ENCODE results near the gene DNAJB1. TPM values are rescaled to one million over a fixed set of nuclear protein-coding genes. Genes with fewer than 3 reads are reported as not detected.

The DNAJB1 gene
- total and polyA plus RNA-seq, 2 experiments from 2014 or later, result 43.2 to 53.3 TPM

- TF ChIP-seq EZH2phosphoT487 (IDR thresholded peaks at IDR 0.05; ENCODE audit: unreplicated experiment), result no peak
- TF ChIP-seq CTCF (conservative IDR thresholded peaks at IDR 0.05; ENCODE audit: low read depth in 2 of 2), result no peak
- no peak for TF ChIP-seq ZNF331 (CRISPR knock-in tag; IDR thresholded peaks at IDR 0.05; ENCODE audit: low read depth)
- TF ChIP-seq NANOG (IDR thresholded peaks at IDR 0.05; ENCODE audit: borderline replicate concordance), result no peak
- TF ChIP-seq, protein P1, sequence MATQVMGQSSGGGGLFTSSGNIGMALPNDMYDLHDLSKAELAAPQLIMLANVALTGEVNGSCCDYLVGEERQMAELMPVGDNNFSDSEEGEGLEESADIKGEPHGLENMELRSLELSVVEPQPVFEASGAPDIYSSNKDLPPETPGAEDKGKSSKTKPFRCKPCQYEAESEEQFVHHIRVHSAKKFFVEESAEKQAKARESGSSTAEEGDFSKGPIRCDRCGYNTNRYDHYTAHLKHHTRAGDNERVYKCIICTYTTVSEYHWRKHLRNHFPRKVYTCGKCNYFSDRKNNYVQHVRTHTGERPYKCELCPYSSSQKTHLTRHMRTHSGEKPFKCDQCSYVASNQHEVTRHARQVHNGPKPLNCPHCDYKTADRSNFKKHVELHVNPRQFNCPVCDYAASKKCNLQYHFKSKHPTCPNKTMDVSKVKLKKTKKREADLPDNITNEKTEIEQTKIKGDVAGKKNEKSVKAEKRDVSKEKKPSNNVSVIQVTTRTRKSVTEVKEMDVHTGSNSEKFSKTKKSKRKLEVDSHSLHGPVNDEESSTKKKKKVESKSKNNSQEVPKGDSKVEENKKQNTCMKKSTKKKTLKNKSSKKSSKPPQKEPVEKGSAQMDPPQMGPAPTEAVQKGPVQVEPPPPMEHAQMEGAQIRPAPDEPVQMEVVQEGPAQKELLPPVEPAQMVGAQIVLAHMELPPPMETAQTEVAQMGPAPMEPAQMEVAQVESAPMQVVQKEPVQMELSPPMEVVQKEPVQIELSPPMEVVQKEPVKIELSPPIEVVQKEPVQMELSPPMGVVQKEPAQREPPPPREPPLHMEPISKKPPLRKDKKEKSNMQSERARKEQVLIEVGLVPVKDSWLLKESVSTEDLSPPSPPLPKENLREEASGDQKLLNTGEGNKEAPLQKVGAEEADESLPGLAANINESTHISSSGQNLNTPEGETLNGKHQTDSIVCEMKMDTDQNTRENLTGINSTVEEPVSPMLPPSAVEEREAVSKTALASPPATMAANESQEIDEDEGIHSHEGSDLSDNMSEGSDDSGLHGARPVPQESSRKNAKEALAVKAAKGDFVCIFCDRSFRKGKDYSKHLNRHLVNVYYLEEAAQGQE (IDR thresholded peaks at IDR 0.05; ENCODE audit: unreplicated experiment), result no peak
- TF ChIP-seq JUNB (IDR thresholded peaks at IDR 0.05; ENCODE audit: unreplicated experiment), result no peak
- TF ChIP-seq POLR2AphosphoS5 (IDR thresholded peaks at IDR 0.05; ENCODE audit: low read depth), result no peak
- TF ChIP-seq, protein P2, sequence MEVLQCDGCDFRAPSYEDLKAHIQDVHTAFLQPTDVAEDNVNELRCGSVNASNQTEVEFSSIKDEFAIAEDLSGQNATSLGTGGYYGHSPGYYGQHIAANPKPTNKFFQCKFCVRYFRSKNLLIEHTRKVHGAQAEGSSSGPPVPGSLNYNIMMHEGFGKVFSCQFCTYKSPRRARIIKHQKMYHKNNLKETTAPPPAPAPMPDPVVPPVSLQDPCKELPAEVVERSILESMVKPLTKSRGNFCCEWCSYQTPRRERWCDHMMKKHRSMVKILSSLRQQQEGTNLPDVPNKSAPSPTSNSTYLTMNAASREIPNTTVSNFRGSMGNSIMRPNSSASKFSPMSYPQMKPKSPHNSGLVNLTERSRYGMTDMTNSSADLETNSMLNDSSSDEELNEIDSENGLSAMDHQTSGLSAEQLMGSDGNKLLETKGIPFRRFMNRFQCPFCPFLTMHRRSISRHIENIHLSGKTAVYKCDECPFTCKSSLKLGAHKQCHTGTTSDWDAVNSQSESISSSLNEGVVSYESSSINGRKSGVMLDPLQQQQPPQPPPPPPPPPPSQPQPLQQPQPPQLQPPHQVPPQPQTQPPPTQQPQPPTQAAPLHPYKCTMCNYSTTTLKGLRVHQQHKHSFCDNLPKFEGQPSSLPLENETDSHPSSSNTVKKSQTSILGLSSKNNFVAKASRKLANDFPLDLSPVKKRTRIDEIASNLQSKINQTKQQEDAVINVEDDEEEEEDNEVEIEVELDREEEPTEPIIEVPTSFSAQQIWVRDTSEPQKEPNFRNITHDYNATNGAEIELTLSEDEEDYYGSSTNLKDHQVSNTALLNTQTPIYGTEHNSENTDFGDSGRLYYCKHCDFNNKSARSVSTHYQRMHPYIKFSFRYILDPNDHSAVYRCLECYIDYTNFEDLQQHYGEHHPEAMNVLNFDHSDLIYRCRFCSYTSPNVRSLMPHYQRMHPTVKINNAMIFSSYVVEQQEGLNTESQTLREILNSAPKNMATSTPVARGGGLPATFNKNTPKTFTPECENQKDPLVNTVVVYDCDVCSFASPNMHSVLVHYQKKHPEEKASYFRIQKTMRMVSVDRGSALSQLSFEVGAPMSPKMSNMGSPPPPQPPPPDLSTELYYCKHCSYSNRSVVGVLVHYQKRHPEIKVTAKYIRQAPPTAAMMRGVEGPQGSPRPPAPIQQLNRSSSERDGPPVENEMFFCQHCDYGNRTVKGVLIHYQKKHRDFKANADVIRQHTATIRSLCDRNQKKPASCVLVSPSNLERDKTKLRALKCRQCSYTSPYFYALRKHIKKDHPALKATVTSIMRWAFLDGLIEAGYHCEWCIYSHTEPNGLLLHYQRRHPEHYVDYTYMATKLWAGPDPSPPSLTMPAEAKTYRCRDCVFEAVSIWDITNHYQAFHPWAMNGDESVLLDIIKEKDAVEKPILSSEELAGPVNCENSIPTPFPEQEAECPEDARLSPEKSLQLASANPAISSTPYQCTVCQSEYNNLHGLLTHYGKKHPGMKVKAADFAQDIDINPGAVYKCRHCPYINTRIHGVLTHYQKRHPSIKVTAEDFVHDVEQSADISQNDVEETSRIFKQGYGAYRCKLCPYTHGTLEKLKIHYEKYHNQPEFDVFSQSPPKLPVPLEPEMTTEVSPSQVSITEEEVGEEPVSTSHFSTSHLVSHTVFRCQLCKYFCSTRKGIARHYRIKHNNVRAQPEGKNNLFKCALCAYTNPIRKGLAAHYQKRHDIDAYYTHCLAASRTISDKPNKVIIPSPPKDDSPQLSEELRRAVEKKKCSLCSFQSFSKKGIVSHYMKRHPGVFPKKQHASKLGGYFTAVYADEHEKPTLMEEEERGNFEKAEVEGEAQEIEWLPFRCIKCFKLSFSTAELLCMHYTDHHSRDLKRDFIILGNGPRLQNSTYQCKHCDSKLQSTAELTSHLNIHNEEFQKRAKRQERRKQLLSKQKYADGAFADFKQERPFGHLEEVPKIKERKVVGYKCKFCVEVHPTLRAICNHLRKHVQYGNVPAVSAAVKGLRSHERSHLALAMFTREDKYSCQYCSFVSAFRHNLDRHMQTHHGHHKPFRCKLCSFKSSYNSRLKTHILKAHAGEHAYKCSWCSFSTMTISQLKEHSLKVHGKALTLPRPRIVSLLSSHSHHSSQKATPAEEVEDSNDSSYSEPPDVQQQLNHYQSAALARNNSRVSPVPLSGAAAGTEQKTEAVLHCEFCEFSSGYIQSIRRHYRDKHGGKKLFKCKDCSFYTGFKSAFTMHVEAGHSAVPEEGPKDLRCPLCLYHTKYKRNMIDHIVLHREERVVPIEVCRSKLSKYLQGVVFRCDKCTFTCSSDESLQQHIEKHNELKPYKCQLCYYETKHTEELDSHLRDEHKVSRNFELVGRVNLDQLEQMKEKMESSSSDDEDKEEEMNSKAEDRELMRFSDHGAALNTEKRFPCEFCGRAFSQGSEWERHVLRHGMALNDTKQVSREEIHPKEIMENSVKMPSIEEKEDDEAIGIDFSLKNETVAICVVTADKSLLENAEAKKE (CRISPR knock-in tag; IDR thresholded peaks at IDR 0.05), result no peak
- peak overlapping the region; percentile 44; the same call in 1 of the 2 replicates for H3K4me3 ChIP-seq
These were observed 21.4 kb downstream of the DNAJB1 start for GRCh38 chr19:14496834-14497227.

More at GRCh38 chr19:14496834-14497227, 21.4 kb downstream of the DNAJB1 start:
- Histone ChIP-seq H3K4me1 (ENCODE audit: insufficient read depth) (no peaks in the 10 kb centered on the region; the same call in 1 of the 2 replicates), H2AFZ (peak overlapping the region; percentile 82), H3K36me3 (ENCODE audit: insufficient read depth) (no peaks in the 10 kb centered on the region; the same call in 1 of the 2 replicates), H3K27ac (ENCODE audit: low read depth) (no peak overlapping the region), H3K9me2 (ENCODE audit: insufficient read depth) (no peaks in the 10 kb centered on the region), H4K20me1 (replicated peaks; ENCODE audit: insufficient read depth) (peaks cover 8% of the 10 kb centered on the region; the same call in 1 of the 2 replicates), H3K4me2 (peak overlapping the region; percentile 68; the same call in 1 of the 2 replicates), H3K27me3 (ENCODE audit: insufficient read depth) (no peaks in the 10 kb centered on the region), H3K79me2 (replicated peaks; ENCODE audit: insufficient read depth) (peaks cover 28% of the 10 kb centered on the region), H3F3A (replicated peaks; ENCODE audit: low read depth) (peaks cover 11% of the 10 kb centered on the region)
- peaks cover 18% of the 10 kb centered on the region for H3K27me3 Mint-ChIP-seq (ENCODE audit: insufficient read depth, low read depth, poor library complexity)
- DNase-seq (ENCODE audit: low spot score) (no peak), ATAC-seq (no peak)
- H3K4me3 Mint-ChIP-seq, result peak overlapping the region; percentile 89
- peaks cover 14% of the 10 kb centered on the region for H3K36me3 Mint-ChIP-seq (ENCODE audit: low read depth)
- peaks cover 22% of the 10 kb centered on the region for H3K4me1 Mint-ChIP-seq
- H3K9me3 Mint-ChIP-seq, result no peaks in the 10 kb centered on the region
- peak overlapping the region; percentile 53 for H3K27ac Mint-ChIP-seq

Measured in GM23338 (cell line).